K562 (cell line): ENCODE data around the gene HDAC7. TPM values are rescaled to one million over a fixed set of nuclear protein-coding genes. Genes with fewer than 3 reads are reported as not detected.

Experiments
- ATF7 ChIP-seq: fragments of 450-650 bp; IDR thresholded peaks from 2 replicates; pipeline ENCODE4 v1.7.1; 2014; ENCODE audit warnings: mild to moderate bottlenecking, moderate library complexity
- CREBBP ChIP-seq: IDR thresholded peaks from one replicate; pipeline ENCODE4 v1.6.1; 2012; ENCODE audit warnings: low read depth, mild to moderate bottlenecking, control low read depth, inconsistent platforms, low read length
- ELF4 ChIP-seq: fragments of 450-650 bp; formaldehyde crosslinking; IDR thresholded peaks from 2 replicates; pipeline ENCODE4 v1.4.0; 2022; ENCODE audit warnings: missing genetic modification characterization
- EP300 ChIP-seq: IDR thresholded peaks from 2 replicates; pipeline ENCODE4 v1.6.1; 2012; ENCODE audit warnings: low read length, improper control_type of control experiment
- ETV1 ChIP-seq: fragments of 450-650 bp; conservative IDR thresholded peaks from 2 replicates; pipeline ENCODE4 v1.6.1; 2016; ENCODE audit warnings: missing genetic modification characterization, control low read depth, low read depth, missing compliant biosample characterization
- GABPA ChIP-seq: fragments of 200-800 bp; sonication (Bioruptor generic); conservative IDR thresholded peaks from 2 replicates; pipeline ENCODE4 v1.6.1; 2016; ENCODE audit warnings: low read depth, missing genetic modification characterization, missing compliant biosample characterization
- GABPB1 ChIP-seq: sonication (generic); formaldehyde crosslinking; IDR thresholded peaks from 2 replicates; pipeline ENCODE4 v1.8.0; 2022; ENCODE audit warnings: mild to moderate bottlenecking, missing genetic modification reagents
- HDAC8 ChIP-seq: fragments of 450-650 bp; IDR thresholded peaks from 2 replicates; pipeline ENCODE4 v1.6.1; 2016; ENCODE audit warnings: mild to moderate bottlenecking, missing genetic modification characterization, moderate library complexity, missing compliant biosample characterization
- HMG20B ChIP-seq: fragments of 250-450 bp; sonication (Bioruptor Pico); IDR thresholded peaks from 2 replicates; pipeline ENCODE4 v1.5.0; 2021; ENCODE audit warnings: mild to moderate bottlenecking
- KDM5B ChIP-seq: fragments of 200-600 bp; sonication (generic); IDR thresholded peaks from 2 replicates; pipeline ENCODE4 v1.6.1; 2012; ENCODE audit warnings: low read depth, mild to moderate bottlenecking, moderate library complexity, low read length, control low read depth, inconsistent platforms; ENCODE audit not compliant: insufficient replicate concordance
- MBD2 ChIP-seq: sonication (generic); IDR thresholded peaks from 2 replicates; pipeline ENCODE4 v1.6.1; 2016; ENCODE audit warnings: low read depth, borderline replicate concordance
- MCM7 ChIP-seq, 2 experiments: fragments of 450-650 bp; IDR thresholded peaks; 2 replicates each; pipeline ENCODE4 v1.6.1; 2016 to 2018
- NR4A1 ChIP-seq, 2 experiments: fragments of 250-450 bp in 1 of 2; fragments of 450-650 bp in 1 of 2; sonication (Bioruptor Pico) in 1 of 2; IDR thresholded peaks; 2 replicates each; pipeline versions ENCODE4 v1.4.0 to v1.6.1; 2016 to 2020; ENCODE audit warnings: mild to moderate bottlenecking in 2 of 2, missing compliant biosample characterization in 1 of 2, missing genetic modification characterization in 1 of 2, moderate library complexity in 1 of 2
- NUFIP1 ChIP-seq: fragments of 450-650 bp; IDR thresholded peaks from 2 replicates; pipeline ENCODE4 v1.6.1; 2018; ENCODE audit not compliant: partially characterized antibody
- PCBP2 ChIP-seq: fragments of 200-400 bp; formaldehyde crosslinking; IDR thresholded peaks from 2 replicates; pipeline ENCODE4 v1.6.1; 2018; ENCODE audit warnings: low read length, low read depth, mild to moderate bottlenecking, moderate library complexity; ENCODE audit not compliant: poor library complexity, severe bottlenecking
- PHB ChIP-seq: fragments of 250-450 bp; sonication (Bioruptor Pico); IDR thresholded peaks from 2 replicates; pipeline ENCODE4 v1.5.0; 2021
- PYGO2 ChIP-seq: fragments of 450-650 bp; IDR thresholded peaks from 2 replicates; pipeline ENCODE4 v1.6.1; 2016; ENCODE audit warnings: mild to moderate bottlenecking, missing genetic modification characterization, moderate library complexity, missing compliant biosample characterization
- RFX5 ChIP-seq: IDR thresholded peaks from 2 replicates; pipeline ENCODE4 v1.6.1; 2011; ENCODE audit warnings: low read depth, mild to moderate bottlenecking, improper control_type of control experiment, low read length
- ZFP36 ChIP-seq: fragments of 150-350 bp; IDR thresholded peaks from 2 replicates; pipeline ENCODE4 v1.6.1; 2018; ENCODE audit warnings: low read length, low read depth; ENCODE audit not compliant: partially characterized antibody
- ZNF274 ChIP-seq: IDR thresholded peaks from 2 replicates; pipeline ENCODE4 v1.6.1; 2011; ENCODE audit warnings: low read depth, mild to moderate bottlenecking, low read length, moderate library complexity, borderline replicate concordance
- ZNF444 ChIP-seq: fragments of 250-450 bp; sonication (Bioruptor Pico); IDR thresholded peaks from 2 replicates; pipeline ENCODE4 v1.4.0; 2020; ENCODE audit warnings: mild to moderate bottlenecking, moderate library complexity
- polyA plus RNA-seq, 8 experiments: library from polyadenylated mRNA; depleted of rRNA in 4 of 8; stranded (reverse) in 5 of 8; unstranded in 3 of 8; fragments of >200 nt; fragmentation: Nextera tagmentation in 2 of 8; fragmentation: Illumina TruSeq in 1 of 8; extraction: Ambion mirVana in 2 of 8; extraction: Trizol in 1 of 8; gene quantifications; 2 replicates each; pipeline versions ENCODE4 v1.2.1 to v1.2.3, GENCODE V29; 2011 to 2014; ENCODE audit warnings: inconsistent platforms in 1 of 8, missing spikeins in 1 of 8
- total RNA-seq, 7 experiments: library from RNA; depleted of rRNA in 6 of 7; stranded (reverse); fragments of >200 nt in 6 of 7; fragmentation: Illumina TruSeq in 2 of 7; extraction: Trizol in 2 of 7; gene quantifications; 2 replicates each; pipeline versions ENCODE4 v1.2.1 to v1.2.3, GENCODE V29; 2011 to 2021; ENCODE audit warnings: low replicate concordance in 1 of 7
- TF ChIP-seq, protein P1 (sequence below): fragments of 250-450 bp; sonication (Bioruptor Pico); IDR thresholded peaks from 2 replicates; pipeline ENCODE4 v1.5.1; 2021; ENCODE audit warnings: mild to moderate bottlenecking
- TF ChIP-seq, protein P2 (sequence below): fragments of 250-450 bp; sonication (Bioruptor Pico); IDR thresholded peaks from 2 replicates; pipeline ENCODE4 v1.8.0; 2022; ENCODE audit warnings: moderate library complexity, mild to moderate bottlenecking, inconsistent platforms
- TF ChIP-seq, protein P3 (sequence below): IDR thresholded peaks from 2 replicates; pipeline ENCODE4 v1.6.1; 2011; ENCODE audit warnings: borderline replicate concordance, low read depth, mild to moderate bottlenecking, moderate library complexity, low read length; ENCODE audit not compliant: insufficient read depth, poor library complexity, severe bottlenecking

HDAC7 gene
- total and polyA plus RNA-seq, 9 of the 15 experiments (the other 6 are each of a cell fraction or from before 2014, with no cell fraction given) = 2.5 to 129 (median 31.1) TPM

GRCh38 chr12:47758834-47759690 lies 60.6 kb downstream of the HDAC7 start, which contains the start of gene RAPGEF3 (continued):
- TF ChIP-seq, protein P1, sequence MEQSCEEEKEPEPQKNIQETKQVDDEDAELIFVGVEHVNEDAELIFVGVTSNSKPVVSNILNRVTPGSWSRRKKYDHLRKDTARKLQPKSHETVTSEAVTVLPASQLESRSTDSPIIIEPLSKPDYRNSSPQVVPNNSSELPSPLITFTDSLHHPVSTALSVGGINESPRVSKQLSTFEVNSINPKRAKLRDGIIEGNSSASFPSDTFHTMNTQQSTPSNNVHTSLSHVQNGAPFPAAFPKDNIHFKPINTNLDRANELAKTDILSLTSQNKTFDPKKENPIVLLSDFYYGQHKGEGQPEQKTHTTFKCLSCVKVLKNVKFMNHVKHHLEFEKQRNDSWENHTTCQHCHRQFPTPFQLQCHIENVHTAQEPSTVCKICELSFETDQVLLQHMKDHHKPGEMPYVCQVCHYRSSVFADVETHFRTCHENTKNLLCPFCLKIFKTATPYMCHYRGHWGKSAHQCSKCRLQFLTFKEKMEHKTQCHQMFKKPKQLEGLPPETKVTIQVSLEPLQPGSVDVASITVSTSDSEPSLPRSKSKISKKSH = no peak
- no peak; the same call in 1 of the 2 replicates for TF ChIP-seq GABPB1 (CRISPR knock-in tag)
- TF ChIP-seq, protein P2, sequence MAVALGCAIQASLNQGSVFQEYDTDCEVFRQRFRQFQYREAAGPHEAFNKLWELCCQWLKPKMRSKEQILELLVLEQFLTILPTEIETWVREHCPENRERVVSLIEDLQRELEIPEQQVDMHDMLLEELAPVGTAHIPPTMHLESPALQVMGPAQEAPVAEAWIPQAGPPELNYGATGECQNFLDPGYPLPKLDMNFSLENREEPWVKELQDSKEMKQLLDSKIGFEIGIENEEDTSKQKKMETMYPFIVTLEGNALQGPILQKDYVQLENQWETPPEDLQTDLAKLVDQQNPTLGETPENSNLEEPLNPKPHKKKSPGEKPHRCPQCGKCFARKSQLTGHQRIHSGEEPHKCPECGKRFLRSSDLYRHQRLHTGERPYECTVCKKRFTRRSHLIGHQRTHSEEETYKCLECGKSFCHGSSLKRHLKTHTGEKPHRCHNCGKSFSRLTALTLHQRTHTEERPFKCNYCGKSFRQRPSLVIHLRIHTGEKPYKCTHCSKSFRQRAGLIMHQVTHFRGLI (CRISPR knock-in tag) = no peak
- TF ChIP-seq ELF4 (CRISPR knock-in tag) = no peak
- TF ChIP-seq GABPA (tag) = peak; percentile 38; the same call in 1 of the 2 replicates
- TF ChIP-seq PCBP2 = no peak
- TF ChIP-seq ZNF274 = no peak
- TF ChIP-seq EP300 = no peak
- no peak for TF ChIP-seq NR4A1 (CRISPR knock-in tag; IDR thresholded peaks at IDR 0.05)
- peak; percentile 54; the same call in 1 of the 2 replicates for TF ChIP-seq NR4A1 (tag; IDR thresholded peaks at IDR 0.05)
- TF ChIP-seq NUFIP1 = no peak
- TF ChIP-seq RFX5 = no peak
- TF ChIP-seq MBD2 = no peak
- TF ChIP-seq HDAC8 (tag) = no peak
- peak; percentile 55; the same call in 1 of the 2 replicates for TF ChIP-seq ETV1 (tag)
- TF ChIP-seq, protein P3, sequence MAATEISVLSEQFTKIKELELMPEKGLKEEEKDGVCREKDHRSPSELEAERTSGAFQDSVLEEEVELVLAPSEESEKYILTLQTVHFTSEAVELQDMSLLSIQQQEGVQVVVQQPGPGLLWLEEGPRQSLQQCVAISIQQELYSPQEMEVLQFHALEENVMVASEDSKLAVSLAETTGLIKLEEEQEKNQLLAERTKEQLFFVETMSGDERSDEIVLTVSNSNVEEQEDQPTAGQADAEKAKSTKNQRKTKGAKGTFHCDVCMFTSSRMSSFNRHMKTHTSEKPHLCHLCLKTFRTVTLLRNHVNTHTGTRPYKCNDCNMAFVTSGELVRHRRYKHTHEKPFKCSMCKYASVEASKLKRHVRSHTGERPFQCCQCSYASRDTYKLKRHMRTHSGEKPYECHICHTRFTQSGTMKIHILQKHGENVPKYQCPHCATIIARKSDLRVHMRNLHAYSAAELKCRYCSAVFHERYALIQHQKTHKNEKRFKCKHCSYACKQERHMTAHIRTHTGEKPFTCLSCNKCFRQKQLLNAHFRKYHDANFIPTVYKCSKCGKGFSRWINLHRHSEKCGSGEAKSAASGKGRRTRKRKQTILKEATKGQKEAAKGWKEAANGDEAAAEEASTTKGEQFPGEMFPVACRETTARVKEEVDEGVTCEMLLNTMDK = peak; percentile 83
- TF ChIP-seq ZFP36 = no peak
- TF ChIP-seq PHB = no peak
- peak; percentile 36; the same call in 1 of the 2 replicates for TF ChIP-seq ATF7
- no peak for TF ChIP-seq MCM7 (IDR thresholded peaks at IDR 0.05)
- TF ChIP-seq CREBBP = no peak
- no peak for TF ChIP-seq ZNF444
- TF ChIP-seq PYGO2 = no peak
- no peak for TF ChIP-seq KDM5B
- TF ChIP-seq HMG20B (CRISPR knock-in tag) = no peak
